SU-DHL-6 (cell line): ENCODE measurements around the gene UBASH3B.

Experiments
- CTCF ChIP-seq: fragments of 200-600 bp; sonication (generic); IDR thresholded peaks from one replicate; pipeline ENCODE4 v1.5.1; 2017; ENCODE audit warnings: antibody characterized with exemption, mild to moderate bottlenecking, low read length, moderate library complexity; ENCODE audit not compliant: insufficient read depth, poor library complexity, severe bottlenecking
- EZH2phosphoT487 ChIP-seq: fragments of 200-600 bp; sonication (generic), shearing (Covaris generic); conservative IDR thresholded peaks from 2 replicates; pipeline ENCODE4 v1.6.1; 2018; ENCODE audit warnings: mild to moderate bottlenecking, antibody characterized with exemption, low read length, moderate library complexity, mixed read lengths

- TF ChIP-seq CTCF (no peak), EZH2phosphoT487 (no peak)
Observed at GRCh38 chr11:122743097-122743741, 87.7 kb downstream of the UBASH3B start.
